Measurements from ENCODE around the gene ABCC1.

The ABCC1 gene

GRCh38 chr16:16121185-16121727, 171.8 kb downstream of the ABCC1 start:
- H3K36me3 ChIP-seq (ENCODE audit: insufficient read depth, low read length), result peaks cover 86% of the 10 kb centered on the region
- no peak overlapping the region for H2AFZ ChIP-seq (ENCODE audit: low read depth, low read length)
- no peaks in the 10 kb centered on the region for H3K27me3 ChIP-seq (ENCODE audit: insufficient read depth, low read length, poor library complexity)
- no peak for ATAC-seq (ENCODE audit: insufficient read depth, low read depth)
- no peaks in the 10 kb centered on the region for H4K20me1 ChIP-seq (ENCODE audit: insufficient read depth, low read length)
- H3K27ac ChIP-seq (ENCODE audit: low read length), result no peak overlapping the region
- H3K4me3 ChIP-seq (ENCODE audit: low read depth in 1 of 2, low read length in 2 of 2), result no peak overlapping the region
- peaks cover 18% of the 10 kb centered on the region for H3K9me3 ChIP-seq (ENCODE audit: insufficient read depth, low read length, severe bottlenecking)
- H3K4me2 ChIP-seq (ENCODE audit: insufficient read depth, low read length), result no peak overlapping the region
- H3K79me2 ChIP-seq (ENCODE audit: insufficient read depth, low read length), result no peaks in the 10 kb centered on the region
- no peak for DNase-seq
- TF ChIP-seq EZH2 (IDR thresholded peaks at IDR 0.05; ENCODE audit: borderline replicate concordance, low read depth, low read length, severe bottlenecking), result no peak
- no peak for TF ChIP-seq CTCF (IDR thresholded peaks at IDR 0.05; ENCODE audit: borderline replicate concordance, extremely low read depth, low read length, poor library complexity, severe bottlenecking)
- H3K4me1 ChIP-seq (ENCODE audit: insufficient read depth, low read length), result no peaks in the 10 kb centered on the region
- no peak overlapping the region for H3K9ac ChIP-seq (ENCODE audit: low read depth, low read length)

- no peak for DNase-seq
- no peak overlapping the region for H3K27ac ChIP-seq (ENCODE audit: low read length)
- no peaks in the 10 kb centered on the region for H3K4me1 ChIP-seq (ENCODE audit: insufficient read depth, low read length)
- H2AFZ ChIP-seq (ENCODE audit: low read depth, low read length), result no peak overlapping the region
- no peak overlapping the region for H3K4me2 ChIP-seq (ENCODE audit: insufficient read depth, low read length)
- H3K9ac ChIP-seq (ENCODE audit: low read depth, low read length), result no peak overlapping the region
- TF ChIP-seq CTCF (IDR thresholded peaks at IDR 0.05; ENCODE audit: borderline replicate concordance, extremely low read depth, low read length, poor library complexity, severe bottlenecking), result no peak
- TF ChIP-seq EZH2 (IDR thresholded peaks at IDR 0.05; ENCODE audit: borderline replicate concordance, low read depth, low read length, severe bottlenecking), result no peak
- H4K20me1 ChIP-seq (ENCODE audit: insufficient read depth, low read length), result no peaks in the 10 kb centered on the region
- H3K27me3 ChIP-seq (ENCODE audit: insufficient read depth, low read length, poor library complexity), result no peaks in the 10 kb centered on the region
- no peak overlapping the region for H3K4me3 ChIP-seq (ENCODE audit: low read depth in 1 of 2, low read length in 2 of 2)
- H3K79me2 ChIP-seq (ENCODE audit: insufficient read depth, low read length), result no peaks in the 10 kb centered on the region
- ATAC-seq (ENCODE audit: insufficient read depth, low read depth), result no peak
- H3K36me3 ChIP-seq (ENCODE audit: insufficient read depth, low read length), result peaks cover 82% of the 10 kb centered on the region
- H3K9me3 ChIP-seq (ENCODE audit: insufficient read depth, low read length, severe bottlenecking), result peaks cover 13% of the 10 kb centered on the region
Observed at GRCh38 chr16:16122264-16122663, 172.8 kb downstream of the ABCC1 start.

- H3K4me2 ChIP-seq (ENCODE audit: insufficient read depth, low read length), result no peak overlapping the region
- no peak for DNase-seq
- no peak overlapping the region for H3K27ac ChIP-seq (ENCODE audit: low read length)
- no peak overlapping the region for H2AFZ ChIP-seq (ENCODE audit: low read depth, low read length)
- H3K79me2 ChIP-seq (ENCODE audit: insufficient read depth, low read length), result no peaks in the 10 kb centered on the region
- no peaks in the 10 kb centered on the region for H4K20me1 ChIP-seq (ENCODE audit: insufficient read depth, low read length)
- H3K27me3 ChIP-seq (ENCODE audit: insufficient read depth, low read length, poor library complexity), result no peaks in the 10 kb centered on the region
- no peak for ATAC-seq (ENCODE audit: insufficient read depth, low read depth)
- TF ChIP-seq CTCF (IDR thresholded peaks at IDR 0.05; ENCODE audit: borderline replicate concordance, extremely low read depth, low read length, poor library complexity, severe bottlenecking) (no peak), EZH2 (IDR thresholded peaks at IDR 0.05; ENCODE audit: borderline replicate concordance, low read depth, low read length, severe bottlenecking) (no peak)
- peaks cover 8% of the 10 kb centered on the region for H3K9me3 ChIP-seq (ENCODE audit: insufficient read depth, low read length, severe bottlenecking)
- no peak overlapping the region for H3K4me3 ChIP-seq (ENCODE audit: low read depth in 1 of 2, low read length in 2 of 2)
- H3K9ac ChIP-seq (ENCODE audit: low read depth, low read length), result no peak overlapping the region
- peaks cover 89% of the 10 kb centered on the region for H3K36me3 ChIP-seq (ENCODE audit: insufficient read depth, low read length)
- no peaks in the 10 kb centered on the region for H3K4me1 ChIP-seq (ENCODE audit: insufficient read depth, low read length)
Observed at GRCh38 chr16:16124438-16124837, 175.0 kb downstream of the ABCC1 start.

GRCh38 chr16:16124974-16125373, 175.6 kb downstream of the ABCC1 start:
- peaks cover 90% of the 10 kb centered on the region for H3K36me3 ChIP-seq (ENCODE audit: insufficient read depth, low read length)
- DNase-seq (no peak), ATAC-seq (ENCODE audit: insufficient read depth, low read depth) (no peak)
- H3K4me3 ChIP-seq (ENCODE audit: low read depth in 1 of 2, low read length in 2 of 2), result no peak overlapping the region
- H4K20me1 ChIP-seq (ENCODE audit: insufficient read depth, low read length), result no peaks in the 10 kb centered on the region
- peaks cover 8% of the 10 kb centered on the region for H3K9me3 ChIP-seq (ENCODE audit: insufficient read depth, low read length, severe bottlenecking)
- no peak overlapping the region for H3K4me2 ChIP-seq (ENCODE audit: insufficient read depth, low read length)
- no peak overlapping the region for H3K9ac ChIP-seq (ENCODE audit: low read depth, low read length)
- no peaks in the 10 kb centered on the region for H3K79me2 ChIP-seq (ENCODE audit: insufficient read depth, low read length)
- H2AFZ ChIP-seq (ENCODE audit: low read depth, low read length), result no peak overlapping the region
- no peaks in the 10 kb centered on the region for H3K27me3 ChIP-seq (ENCODE audit: insufficient read depth, low read length, poor library complexity)
- no peak for TF ChIP-seq EZH2 (IDR thresholded peaks at IDR 0.05; ENCODE audit: borderline replicate concordance, low read depth, low read length, severe bottlenecking)
- TF ChIP-seq CTCF (IDR thresholded peaks at IDR 0.05; ENCODE audit: borderline replicate concordance, extremely low read depth, low read length, poor library complexity, severe bottlenecking), result no peak
- H3K27ac ChIP-seq (ENCODE audit: low read length), result no peak overlapping the region
- H3K4me1 ChIP-seq (ENCODE audit: insufficient read depth, low read length), result no peaks in the 10 kb centered on the region

Data from DND-41 (cell line).